AG04449 (cell line): ENCODE measurements around the gene ZBP1.

ENCODE experiments used
- CTCF ChIA-PET: fragments of 350-600 bp; formaldehyde crosslinking; extraction: SDS; loops from one replicate; lab custom pipeline; 2021; ENCODE audit warnings: antibody characterized with exemption; lab: Yijun Ruan, JAX
- POLR2A ChIA-PET: fragments of 400-600, 350-600 bp; formaldehyde crosslinking; extraction: SDS; loops from one replicate; lab custom pipeline; 2020; ENCODE audit warnings: antibody characterized with exemption, inconsistent platforms; lab: Yijun Ruan, JAX
- DNase-seq: peaks from one replicate; pipeline ENCODE4 v3.0.0-alpha.2; 2010; ENCODE audit warnings: low read depth, low spot score
- H3K4me3 ChIP-seq: 2 replicates; pipeline ENCODE4 v1.5.1; 2011; ENCODE audit warnings: low read depth, mild to moderate bottlenecking, control low read depth, low read length
- CTCF ChIP-seq: IDR thresholded peaks from one replicate; pipeline ENCODE4 v1.5.1; 2011; ENCODE audit warnings: mild to moderate bottlenecking, moderate library complexity, low read length, control low read depth, inconsistent platforms; ENCODE audit not compliant: insufficient read depth; ENCODE audit errors: missing control alignments

ZBP1 gene

GRCh38 chr20:57663241-57663640, 43.0 kb upstream of the ZBP1 start:
- H3K4me3 ChIP-seq = no peak overlapping the region
- TF ChIP-seq CTCF = no peak
- DNase-seq = no peak
- ChIA-PET CTCF (no interaction called here), POLR2A (no interaction called here)

- POLR2A ChIA-PET = no interaction called here
- no peak overlapping the region for H3K4me3 ChIP-seq
- CTCF ChIA-PET = no interaction called here
- no peak for TF ChIP-seq CTCF
- no peak for DNase-seq
Measured at GRCh38 chr20:57662456-57663240, 42.4 kb upstream of the ZBP1 start.

GRCh38 chr20:57661746-57662455, 41.7 kb upstream of the ZBP1 start:
- no peak overlapping the region for H3K4me3 ChIP-seq
- DNase-seq = no peak
- TF ChIP-seq CTCF = no peak
- ChIA-PET CTCF (no interaction called here), POLR2A (no interaction called here)

- POLR2A ChIA-PET = no interaction called here
- no peak for DNase-seq
- CTCF ChIA-PET = no interaction called here
Measured at GRCh38 chr20:57660922-57661745, 40.9 kb upstream of the ZBP1 start.

GRCh38 chr20:57660181-57660921, 40.1 kb upstream of the ZBP1 start:
- TF ChIP-seq CTCF = no peak
- DNase-seq = no peak
- no peak overlapping the region for H3K4me3 ChIP-seq
- CTCF ChIA-PET = interaction anchor here (1.1 to 1.5 kb wide), 2 partner anchors 12 to 427 kb away, joined by 3 to 6 read pairs; no protein-coding TSS in a partner anchor
- POLR2A ChIA-PET = no interaction called here

More at GRCh38 chr20:57660922-57661745, 40.9 kb upstream of the ZBP1 start:
- no peak overlapping the region for H3K4me3 ChIP-seq
- TF ChIP-seq CTCF = no peak
